DND-41 (cell line): ENCODE measurements around the gene RETREG2.

ENCODE experiments used
- CTCF ChIP-seq: IDR thresholded peaks from 2 replicates; pipeline ENCODE4 v1.5.1; 2012; ENCODE audit warnings: borderline replicate concordance, low read length, moderate library complexity, mild to moderate bottlenecking; ENCODE audit not compliant: poor library complexity, severe bottlenecking; ENCODE audit errors: extremely low read depth
- EZH2 ChIP-seq: IDR thresholded peaks from 3 replicates; pipeline ENCODE4 v1.6.1; 2012; ENCODE audit warnings: borderline replicate concordance, low read depth, mild to moderate bottlenecking, moderate library complexity, low read length, inconsistent platforms; ENCODE audit not compliant: severe bottlenecking

- TF ChIP-seq CTCF (no peak), EZH2 (no peak)
Observed at GRCh38 chr2:219157396-219157795, 20.7 kb upstream of the RETREG2 start.
